Epithelial cell of esophagus (primary cell): ENCODE data around the gene ACSL1.

Source experiments
- DNase-seq: peaks from one replicate; pipeline ENCODE4 v3.0.0; 2010; ENCODE audit warnings: low read depth
- H3K4me3 ChIP-seq: 2 replicates; pipeline ENCODE4 v1.5.1; 2011; ENCODE audit warnings: mild to moderate bottlenecking, low read length, control low read depth
- TF ChIP-seq, protein P1 (sequence below): IDR thresholded peaks from 2 replicates; pipeline ENCODE4 v1.5.1; 2011; ENCODE audit warnings: low read depth, mild to moderate bottlenecking, low read length, control low read depth, inconsistent platforms; ENCODE audit not compliant: insufficient read depth; ENCODE audit errors: missing control alignments

Gene ACSL1

DNA sequence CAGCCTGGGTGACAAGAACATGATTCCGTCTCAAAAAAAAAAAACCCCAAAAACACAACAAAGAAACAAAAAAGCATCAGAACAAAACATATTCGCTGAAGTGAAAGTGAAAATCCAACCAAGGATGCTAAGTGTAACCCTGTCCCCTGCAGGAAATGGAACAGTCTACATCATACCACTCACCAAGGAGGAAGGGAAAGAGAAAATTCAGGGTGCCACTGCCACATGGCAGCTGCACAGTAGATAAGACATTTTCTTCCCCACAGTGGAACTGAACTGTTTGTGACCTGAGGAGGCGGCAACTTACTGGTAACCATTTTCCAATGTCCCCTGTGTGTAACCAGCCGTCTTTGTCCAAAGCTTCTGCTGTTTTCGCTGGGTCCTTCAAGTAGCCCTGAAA lies 63.7 kb downstream of the ACSL1 start:
- TF ChIP-seq, protein P1, sequence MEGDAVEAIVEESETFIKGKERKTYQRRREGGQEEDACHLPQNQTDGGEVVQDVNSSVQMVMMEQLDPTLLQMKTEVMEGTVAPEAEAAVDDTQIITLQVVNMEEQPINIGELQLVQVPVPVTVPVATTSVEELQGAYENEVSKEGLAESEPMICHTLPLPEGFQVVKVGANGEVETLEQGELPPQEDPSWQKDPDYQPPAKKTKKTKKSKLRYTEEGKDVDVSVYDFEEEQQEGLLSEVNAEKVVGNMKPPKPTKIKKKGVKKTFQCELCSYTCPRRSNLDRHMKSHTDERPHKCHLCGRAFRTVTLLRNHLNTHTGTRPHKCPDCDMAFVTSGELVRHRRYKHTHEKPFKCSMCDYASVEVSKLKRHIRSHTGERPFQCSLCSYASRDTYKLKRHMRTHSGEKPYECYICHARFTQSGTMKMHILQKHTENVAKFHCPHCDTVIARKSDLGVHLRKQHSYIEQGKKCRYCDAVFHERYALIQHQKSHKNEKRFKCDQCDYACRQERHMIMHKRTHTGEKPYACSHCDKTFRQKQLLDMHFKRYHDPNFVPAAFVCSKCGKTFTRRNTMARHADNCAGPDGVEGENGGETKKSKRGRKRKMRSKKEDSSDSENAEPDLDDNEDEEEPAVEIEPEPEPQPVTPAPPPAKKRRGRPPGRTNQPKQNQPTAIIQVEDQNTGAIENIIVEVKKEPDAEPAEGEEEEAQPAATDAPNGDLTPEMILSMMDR: no peak
- H3K4me3 ChIP-seq: no peak overlapping the region
- DNase-seq: no peak

DNA sequence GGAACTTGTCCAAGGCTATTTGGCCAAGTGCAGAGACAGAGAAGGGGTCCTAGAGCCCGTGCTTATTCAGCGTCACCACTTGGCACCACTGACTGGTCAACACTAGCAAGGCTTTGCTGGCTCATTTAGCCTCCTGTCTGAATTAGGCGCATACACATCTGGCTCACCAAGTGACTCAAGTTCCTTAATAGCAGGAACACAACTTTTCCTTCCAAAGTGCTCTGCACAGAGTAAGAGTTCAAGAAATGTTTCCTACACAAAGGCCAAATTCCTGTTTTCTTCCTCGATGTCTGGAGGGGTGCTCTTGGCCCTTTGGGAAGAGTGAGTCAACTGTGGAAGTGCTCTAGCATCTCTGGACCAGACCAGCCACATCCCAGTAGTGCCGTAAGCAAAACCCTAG lies 65.1 kb downstream of the ACSL1 start:
- TF ChIP-seq, protein P1: no peak
- no peak for DNase-seq
- H3K4me3 ChIP-seq: no peak overlapping the region

DNA sequence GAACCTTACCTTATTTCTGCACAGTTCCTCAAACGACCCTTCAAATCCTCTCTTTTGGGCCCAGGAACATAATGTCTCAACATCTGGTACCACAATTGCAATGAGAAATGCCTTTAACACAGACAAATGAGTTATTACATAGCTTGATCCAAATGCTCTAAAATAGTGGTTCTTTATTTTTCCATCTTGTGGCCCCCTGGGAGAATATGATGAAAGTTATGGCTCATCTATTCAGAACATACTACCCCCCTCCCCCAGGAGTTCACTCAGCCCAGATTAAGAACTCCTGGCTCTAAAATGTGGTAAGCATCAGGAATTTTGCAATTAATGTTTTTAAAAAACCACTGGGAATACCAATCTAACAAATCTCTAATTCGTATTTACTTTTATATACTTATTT lies 68.0 kb downstream of the ACSL1 start:
- DNase-seq: no peak
- no peak overlapping the region for H3K4me3 ChIP-seq
- TF ChIP-seq, protein P1: no peak

DNA sequence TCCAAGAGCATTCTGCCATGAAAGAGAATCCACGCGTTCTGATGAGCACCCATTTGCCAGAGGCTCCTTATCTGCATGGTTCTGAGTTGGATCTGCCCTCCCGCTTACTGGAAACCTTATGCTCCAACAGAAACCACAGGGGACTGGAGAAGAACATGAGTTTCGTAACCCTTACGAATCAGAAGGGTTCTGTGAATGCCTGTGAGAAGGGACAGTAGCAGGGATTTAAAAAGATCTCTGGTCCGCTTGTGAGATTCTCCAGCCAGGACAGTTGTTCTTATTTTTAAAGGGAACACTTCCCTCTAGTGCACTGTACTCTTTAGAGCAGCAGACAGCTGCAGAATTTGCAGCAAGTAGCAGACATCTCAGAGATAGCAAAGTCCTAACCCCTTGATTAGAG lies 69.4 kb downstream of the ACSL1 start:
- TF ChIP-seq, protein P1: no peak
- DNase-seq: peak; percentile 16
- no peak overlapping the region for H3K4me3 ChIP-seq

DNA sequence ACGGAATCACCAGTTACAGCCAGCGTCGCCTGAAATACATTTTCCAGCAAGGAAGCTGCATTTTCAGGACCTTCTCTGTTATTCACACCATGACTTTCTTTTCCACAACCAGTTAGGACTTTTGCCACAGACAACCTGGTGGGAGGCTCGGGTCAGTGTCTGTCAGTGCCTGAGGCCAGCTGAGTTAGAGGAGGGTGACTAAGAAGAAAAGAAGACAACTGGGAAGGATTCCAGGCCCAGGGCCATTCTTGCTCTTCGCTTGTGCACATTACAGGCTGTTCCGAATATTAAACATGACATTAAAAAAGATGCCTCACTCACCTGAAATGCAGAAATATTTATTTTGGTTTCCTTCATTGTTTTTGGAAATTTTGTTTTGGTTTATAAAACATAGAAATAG lies 70.5 kb downstream of the ACSL1 start:
- TF ChIP-seq, protein P1: no peak
- peak; percentile 78 for DNase-seq

DNA sequence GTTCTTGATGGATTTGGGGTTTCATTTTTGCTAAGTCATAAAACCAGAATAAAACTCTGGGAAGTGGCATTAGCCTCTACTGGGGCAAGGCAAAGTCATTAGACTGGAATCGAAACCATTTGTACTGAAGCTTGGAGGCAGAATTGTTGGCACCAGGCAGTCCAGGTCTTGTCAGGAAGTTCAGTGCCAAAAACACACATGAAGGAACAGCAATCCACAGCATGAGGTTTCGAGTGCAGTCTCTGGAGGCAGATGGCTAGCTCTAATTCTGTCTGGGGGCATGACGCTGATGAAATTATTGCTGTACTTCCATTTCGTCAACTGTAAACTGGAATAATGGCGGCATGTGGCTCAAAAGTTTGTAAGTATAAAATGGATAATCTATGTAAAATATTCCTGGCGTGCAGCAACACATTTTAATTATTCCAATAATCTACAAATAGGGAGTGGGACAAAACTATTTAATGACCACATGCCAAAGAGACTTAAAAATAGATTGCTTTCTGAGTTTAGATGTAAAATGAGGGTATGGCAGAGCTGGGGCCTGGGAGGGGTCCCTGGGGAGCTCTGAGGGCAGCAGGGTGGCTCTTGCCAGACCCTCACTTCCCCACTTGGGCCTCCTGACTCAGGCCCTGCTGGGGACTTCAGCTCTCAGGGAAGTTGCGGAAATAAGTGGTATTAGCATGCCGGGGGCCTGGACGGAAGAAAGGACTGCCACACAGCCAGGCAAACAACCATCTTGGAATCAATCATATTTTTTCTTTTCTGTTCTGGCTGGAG lies 73.1 kb downstream of the ACSL1 start:
- no peak for DNase-seq
- TF ChIP-seq, protein P1: no peak
- H3K4me3 ChIP-seq: no peak overlapping the region

More for the DNA sequence above, 70.5 kb downstream of the ACSL1 start:
- H3K4me3 ChIP-seq: no peak overlapping the region

DNA sequence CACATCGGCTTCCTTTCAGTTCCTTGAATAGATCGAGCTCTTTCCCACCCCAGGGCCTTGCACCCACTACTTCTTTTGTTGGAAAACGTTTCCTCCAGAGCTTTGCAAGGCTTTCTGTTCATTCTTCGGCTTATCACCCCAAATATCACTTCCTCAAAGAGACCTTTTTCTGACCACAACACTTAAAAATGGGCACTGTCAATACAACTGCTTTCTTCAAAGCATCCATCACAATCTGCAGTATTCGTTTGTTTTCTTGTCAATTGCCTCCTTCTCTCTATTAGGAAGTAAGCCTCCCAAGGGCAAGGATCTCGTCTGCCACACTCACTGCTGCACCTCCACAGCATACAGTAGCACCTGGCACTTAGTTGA lies 74.2 kb downstream of the ACSL1 start:
- DNase-seq: no peak
- no peak overlapping the region for H3K4me3 ChIP-seq
- TF ChIP-seq, protein P1: no peak
